Upper lobe of right lung (tissue), 1 donor: ENCODE measurements around the gene NLGN1. TPM values are rescaled to one million over a fixed set of nuclear protein-coding genes. Genes with fewer than 3 reads are reported as not detected.
"Not testable (repeated sequence)": the region's sequence is repeated elsewhere in the genome, so short reads cannot be mapped to it uniquely, and the experiment has no call there.

Experiments
- ATAC-seq: fragments of 200-7000 bp; cut with Tn5 transposase; one replicate; pipeline ENCODE4 v1.9.1; 2020; ENCODE audit warnings: mild to moderate bottlenecking, moderate library complexity
- DNase-seq: peaks from one replicate; pipeline ENCODE4 v3.0.0-alpha.2; 2020
- H3K27ac ChIP-seq: fragments of 200-600 bp; one replicate; pipeline ENCODE4 v1.8.0; 2022
- H3K27me3 ChIP-seq: fragments of 200-600 bp; one replicate; pipeline ENCODE4 v1.8.0; 2022; ENCODE audit warnings: mild to moderate bottlenecking
- H3K36me3 ChIP-seq: fragments of 200-600 bp; one replicate; pipeline ENCODE4 v1.8.0; 2022
- H3K4me1 ChIP-seq: fragments of 200-600 bp; one replicate; pipeline ENCODE4 v1.8.0; 2022
- H3K4me3 ChIP-seq: fragments of 200-600 bp; one replicate; pipeline ENCODE4 v1.8.0; 2022; ENCODE audit warnings: mild to moderate bottlenecking
- H3K9me3 ChIP-seq: fragments of 200-600 bp; one replicate; pipeline ENCODE4 v1.8.0; 2022
- CTCF ChIP-seq: fragments of 200-600 bp; IDR thresholded peaks from one replicate; pipeline ENCODE4 v1.8.0; 2022; ENCODE audit warnings: antibody characterized with exemption
- intact Hi-C: fragments of 100-400 bp; cut with DNase I; formaldehyde crosslinking; loops from one replicate; pipeline ENCODE4 v1.11.0; 2022
- total RNA-seq: library from RNA; stranded (reverse); fragmentation: NEBNext Ultra II Directional; extraction: Animal tissue kit (Norgen Biotek cat#: 25700); gene quantifications from one replicate; pipeline ENCODE4 v1.2.1, GENCODE V29; 2021
- donor health status: DM: no; HTN: yes; CAD: no; lungs with severe emphysema.

The NLGN1 gene
- total RNA-seq, 1 donor from 2014 or later, result 3.3 TPM

- TF ChIP-seq CTCF, result no peak
- ATAC-seq, result no peak
Measured at GRCh38 chr3:174220775-174221554, 823.4 kb downstream of the NLGN1 start.

GRCh38 chr3:174223042-174223441 lies 825.5 kb downstream of the NLGN1 start:
- DNase-seq (no peak), ATAC-seq (no peak)
- intact Hi-C loops, result no loop called here
- no peak overlapping the region for H3K27ac ChIP-seq
- H3K4me3 ChIP-seq, result no peak overlapping the region
- no peaks in the 10 kb centered on the region for H3K27me3 ChIP-seq
- no peaks in the 10 kb centered on the region for H3K36me3 ChIP-seq
- H3K9me3 ChIP-seq, result no peaks in the 10 kb centered on the region
- TF ChIP-seq CTCF, result no peak
- no peaks in the 10 kb centered on the region for H3K4me1 ChIP-seq

More at GRCh38 chr3:174220775-174221554, 823.4 kb downstream of the NLGN1 start:
- no peaks in the 10 kb centered on the region for H3K27me3 ChIP-seq
- H3K4me3 ChIP-seq, result no peak overlapping the region
- H3K36me3 ChIP-seq, result no peaks in the 10 kb centered on the region
- intact Hi-C loops, result no loop called here
- H3K9me3 ChIP-seq, result no peaks in the 10 kb centered on the region
- H3K27ac ChIP-seq, result no peak overlapping the region
- no peaks in the 10 kb centered on the region for H3K4me1 ChIP-seq
- DNase-seq, result no peak

DNA sequence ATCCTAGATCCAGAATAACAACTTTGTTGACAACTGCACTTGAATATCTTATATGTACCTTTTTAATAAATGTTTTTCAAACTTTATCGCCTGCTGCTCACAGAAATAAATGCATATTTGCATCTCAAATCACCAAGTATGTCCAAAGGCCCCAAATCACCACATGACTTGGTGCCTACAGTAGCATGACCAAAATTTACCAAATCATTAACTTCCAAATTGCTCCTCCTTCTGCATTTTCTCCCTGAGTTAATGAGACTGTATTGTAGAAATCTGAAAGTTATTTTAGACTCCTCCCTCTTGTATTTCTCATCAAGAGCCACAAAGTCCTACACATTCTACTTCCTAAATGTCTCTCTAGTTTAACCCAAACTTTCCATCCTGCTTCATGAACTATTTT lies 826.1 kb downstream of the NLGN1 start:
- no peak for TF ChIP-seq CTCF
- no peaks in the 10 kb centered on the region for H3K4me1 ChIP-seq
- ATAC-seq (no peak), DNase-seq (no peak)
- intact Hi-C loops, result no loop called here
- no peak overlapping the region for H3K4me3 ChIP-seq
- no peaks in the 10 kb centered on the region for H3K9me3 ChIP-seq
- H3K27ac ChIP-seq, result no peak overlapping the region
- no peaks in the 10 kb centered on the region for H3K36me3 ChIP-seq
- H3K27me3 ChIP-seq, result no peaks in the 10 kb centered on the region

DNA sequence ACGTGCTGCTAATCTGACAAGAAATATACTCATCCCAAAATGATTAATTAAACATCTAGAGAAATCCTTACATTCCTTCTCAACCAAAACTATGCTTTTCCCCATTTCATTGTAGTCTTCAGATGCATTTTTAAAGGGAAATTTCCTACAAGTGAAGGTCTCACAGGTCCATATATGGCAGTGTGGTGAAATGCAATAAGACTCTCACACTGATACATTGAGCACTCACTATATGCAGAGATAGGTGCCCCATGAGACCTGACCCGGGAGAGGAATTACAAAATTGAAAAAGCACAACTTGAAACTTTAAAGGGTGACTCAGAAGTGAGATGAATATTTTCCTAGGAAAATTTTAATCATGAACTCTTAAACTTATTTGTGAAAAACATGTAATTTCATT lies 832.4 kb downstream of the NLGN1 start:
- Histone ChIP-seq H3K4me3 (no peak overlapping the region), H3K27ac (no peak overlapping the region), H3K4me1 (no peaks in the 10 kb centered on the region), H3K36me3 (no peaks in the 10 kb centered on the region), H3K9me3 (no peaks in the 10 kb centered on the region), H3K27me3 (no peaks in the 10 kb centered on the region)
- ATAC-seq (no peak), DNase-seq (no peak)
- intact Hi-C loops, result no loop called here
- no peak for TF ChIP-seq CTCF

DNA sequence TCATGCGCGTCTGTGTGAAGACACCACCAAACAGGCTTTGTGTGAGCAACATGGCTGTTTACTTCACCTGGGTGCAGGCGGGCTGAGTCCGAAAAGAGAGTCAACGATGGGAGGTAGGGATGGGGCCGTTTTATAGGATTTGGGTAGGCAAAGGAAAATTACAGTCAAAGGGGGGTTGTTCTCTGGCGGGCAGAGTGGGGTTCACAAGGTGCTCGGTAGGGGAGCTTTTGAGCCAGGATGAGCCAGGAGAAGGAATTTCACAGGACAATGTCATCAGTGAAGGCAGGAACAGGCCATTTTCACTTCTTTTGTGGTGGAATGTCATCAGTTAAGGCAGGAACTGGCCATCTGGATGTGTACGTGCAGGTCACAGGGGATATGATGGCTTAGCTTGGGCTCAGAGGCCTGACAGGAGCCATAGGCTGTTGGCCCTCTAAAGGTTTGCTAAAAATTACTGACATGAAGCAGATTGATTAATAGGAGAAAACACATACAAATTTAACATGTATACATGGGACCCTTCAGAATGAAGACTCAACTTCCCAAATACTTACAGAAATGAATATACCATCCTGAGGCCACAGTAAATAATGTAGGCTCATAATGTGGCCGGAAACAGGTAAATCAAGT lies 834.6 kb downstream of the NLGN1 start:
- H3K36me3 ChIP-seq, ATAC-seq, H3K4me3 ChIP-seq, H3K9me3 ChIP-seq, H3K27ac ChIP-seq, intact Hi-C loops, H3K4me1 ChIP-seq, H3K27me3 ChIP-seq, DNase-seq: not testable (repeated sequence)

GRCh38 chr3:174232658-174233429 lies 835.3 kb downstream of the NLGN1 start:
- ATAC-seq, result no peak
- intact Hi-C loops, result no loop called here
- TF ChIP-seq CTCF, result no peak
- Histone ChIP-seq H3K9me3 (no peaks in the 10 kb centered on the region), H3K36me3 (no peaks in the 10 kb centered on the region), H3K4me1 (no peaks in the 10 kb centered on the region), H3K27ac (no peak overlapping the region), H3K4me3 (no peak overlapping the region), H3K27me3 (no peaks in the 10 kb centered on the region)
- no peak for DNase-seq
